K562 (cell line): ENCODE results near the gene FAM219A. TPM values are rescaled to one million over a fixed set of nuclear protein-coding genes. Genes with fewer than 3 reads are reported as not detected.

Source experiments
- CHD4 ChIP-seq: fragments of 200-600 bp; sonication (generic); IDR thresholded peaks from 3 replicates; pipeline ENCODE4 v1.6.1; 2012; ENCODE audit warnings: low read depth, mild to moderate bottlenecking, mixed read lengths, low read length, inconsistent platforms; ENCODE audit not compliant: insufficient read depth, insufficient replicate concordance, poor library complexity, severe bottlenecking
- DACH1 ChIP-seq: fragments of 450-650 bp; IDR thresholded peaks from 2 replicates; pipeline ENCODE4 v1.6.1; 2018; ENCODE audit not compliant: partially characterized antibody
- DDX20 ChIP-seq: fragments of 450-650 bp; IDR thresholded peaks from 2 replicates; pipeline ENCODE4 v1.6.1; 2016; ENCODE audit warnings: missing genetic modification characterization, low read depth, mild to moderate bottlenecking, missing compliant biosample characterization, moderate library complexity
- FOXK2 ChIP-seq, 2 experiments: fragments of 450-650 bp; IDR thresholded peaks in 1 of 2; conservative IDR thresholded peaks in 1 of 2; 2 replicates each; pipeline ENCODE4 v1.6.1; 2016; ENCODE audit warnings: low read depth in 2 of 2, mild to moderate bottlenecking in 1 of 2
- HEY1 ChIP-seq: fragments of 250-450 bp; sonication (Bioruptor Pico); IDR thresholded peaks from 2 replicates; pipeline ENCODE4 v1.5.0; 2020; ENCODE audit warnings: mild to moderate bottlenecking, moderate library complexity, borderline replicate concordance
- PHF20 ChIP-seq: fragments of 450-650 bp; IDR thresholded peaks from 2 replicates; pipeline ENCODE4 v1.6.1; 2018; ENCODE audit not compliant: partially characterized antibody
- POLR2A ChIP-seq: fragments of 450-650 bp; conservative IDR thresholded peaks from 2 replicates; pipeline ENCODE4 v1.6.1; 2016
- TGIF2 ChIP-seq: sonication (generic); formaldehyde crosslinking; IDR thresholded peaks from 2 replicates; pipeline ENCODE4 v1.8.1; 2022; ENCODE audit warnings: mild to moderate bottlenecking, missing genetic modification reagents, moderate library complexity
- ZNF124 ChIP-seq: sonication (generic); formaldehyde crosslinking; IDR thresholded peaks from 2 replicates; pipeline ENCODE4 v1.8.1; 2022; ENCODE audit warnings: missing genetic modification reagents
- ZNF174 ChIP-seq: fragments of 250-450 bp; sonication (Bioruptor Pico); IDR thresholded peaks from 2 replicates; pipeline ENCODE4 v1.4.0; 2020; ENCODE audit warnings: mild to moderate bottlenecking
- ZNF253 ChIP-seq: fragments of 250-450 bp; sonication (Bioruptor Pico); conservative IDR thresholded peaks from 2 replicates; pipeline ENCODE4 v1.6.1; 2021; ENCODE audit warnings: mild to moderate bottlenecking
- ZNF263 ChIP-seq: sonication (generic); formaldehyde crosslinking; IDR thresholded peaks from 2 replicates; pipeline ENCODE4 v1.8.0; 2022; ENCODE audit warnings: mild to moderate bottlenecking, missing genetic modification reagents, borderline replicate concordance
- ZNF583 ChIP-seq: fragments of 250-450 bp; sonication (Bioruptor Pico); IDR thresholded peaks from 2 replicates; pipeline ENCODE4 v1.4.0; 2020
- polyA plus RNA-seq, 8 experiments: library from polyadenylated mRNA; depleted of rRNA in 4 of 8; stranded (reverse) in 5 of 8; unstranded in 3 of 8; fragments of >200 nt; fragmentation: Nextera tagmentation in 2 of 8; fragmentation: Illumina TruSeq in 1 of 8; extraction: Ambion mirVana in 2 of 8; extraction: Trizol in 1 of 8; gene quantifications; 2 replicates each; pipeline versions ENCODE4 v1.2.1 to v1.2.3, GENCODE V29; 2011 to 2014; ENCODE audit warnings: inconsistent platforms in 1 of 8, missing spikeins in 1 of 8
- total RNA-seq, 7 experiments: library from RNA; depleted of rRNA in 6 of 7; stranded (reverse); fragments of >200 nt in 6 of 7; fragmentation: Illumina TruSeq in 2 of 7; extraction: Trizol in 2 of 7; gene quantifications; 2 replicates each; pipeline versions ENCODE4 v1.2.1 to v1.2.3, GENCODE V29; 2011 to 2021; ENCODE audit warnings: low replicate concordance in 1 of 7
- TF ChIP-seq, protein P1 (sequence below): sonication (generic); formaldehyde crosslinking; IDR thresholded peaks from 2 replicates; pipeline ENCODE4 v1.4.0; 2020; ENCODE audit warnings: mild to moderate bottlenecking, missing genetic modification reagents
- TF ChIP-seq, protein P2 (sequence below): sonication (generic); formaldehyde crosslinking; IDR thresholded peaks from 2 replicates; pipeline ENCODE4 v1.8.1; 2023; ENCODE audit warnings: mild to moderate bottlenecking, missing genetic modification reagents
- TF ChIP-seq, protein P3 (sequence below), 3 experiments: fragments of 200-800 bp in 1 of 3; sonication (Bioruptor generic) in 1 of 3; sonication (generic) in 1 of 3; formaldehyde crosslinking in 1 of 3; IDR thresholded peaks; 2 replicates each; pipeline versions ENCODE4 v1.6.1 to v1.8.0; 2016 to 2022; ENCODE audit warnings: mild to moderate bottlenecking in 2 of 3, missing compliant biosample characterization in 2 of 3, missing genetic modification characterization in 2 of 3, missing genetic modification reagents in 1 of 3
- TF ChIP-seq, protein P4 (sequence below): fragments of 450-650 bp; formaldehyde crosslinking; IDR thresholded peaks from 2 replicates; pipeline ENCODE4 v1.4.0; 2020; ENCODE audit warnings: mild to moderate bottlenecking, moderate library complexity
- TF ChIP-seq, protein P5 (sequence below): sonication (generic); formaldehyde crosslinking; IDR thresholded peaks from 2 replicates; pipeline ENCODE4 v1.8.1; 2023; ENCODE audit warnings: mild to moderate bottlenecking, missing genetic modification reagents

Gene FAM219A
- total and polyA plus RNA-seq, 9 of the 15 experiments (the other 6 are each of a cell fraction or from before 2014, with no cell fraction given): 0.63 to 8.6 (median 2.9) TPM

DNA sequence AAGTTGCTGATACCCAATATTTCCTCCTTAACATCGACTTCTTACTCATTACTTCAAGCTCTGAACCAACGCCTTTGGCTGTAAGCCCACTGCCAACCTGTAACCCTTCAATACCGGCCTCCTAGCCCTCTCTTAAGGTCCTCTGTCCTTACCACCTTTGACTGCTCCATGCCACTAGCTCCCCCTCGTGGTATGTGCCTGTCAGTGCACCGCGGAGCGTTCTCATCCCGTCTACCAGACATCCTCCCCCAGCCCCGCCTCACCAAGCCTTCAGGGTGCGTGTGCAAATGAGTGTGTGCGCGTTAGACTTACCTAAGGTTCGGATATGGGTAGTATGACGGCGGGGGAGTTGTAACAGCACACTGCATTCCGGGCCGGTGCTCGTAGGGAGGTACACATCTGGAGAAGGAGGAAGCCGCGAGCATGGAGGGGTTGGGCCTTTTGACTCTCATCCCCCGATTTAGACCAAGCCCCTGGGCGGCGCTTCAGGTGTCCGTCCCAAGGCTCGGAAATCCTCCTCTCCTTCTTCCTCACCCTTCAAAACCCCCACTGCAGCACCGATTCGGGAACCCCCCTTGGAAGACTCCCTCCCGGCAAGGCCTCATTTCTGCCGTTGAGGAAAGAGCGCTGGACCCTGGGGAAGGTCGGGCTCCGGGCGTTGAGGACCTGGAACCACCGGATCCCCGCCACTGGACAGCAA lies 78.9 kb downstream of the FAM219A start (continued):
- TF ChIP-seq POLR2A (no peak), FOXK2 (conservative IDR thresholded peaks at IDR 0.05 in 1 of 2, IDR thresholded peaks at IDR 0.05 in 1 of 2; ENCODE audit: low read depth in 2 of 2) (no peak), PHF20 (no peak), TGIF2 (no peak), DACH1 (no peak), ZNF263 (CRISPR knock-in tag) (no peak), ZNF124 (CRISPR knock-in tag) (no peak), ZNF253 (no peak), HEY1 (CRISPR knock-in tag) (no peak), DDX20 (tag) (no peak), ZNF174 (CRISPR knock-in tag) (no peak), ZNF583 (no peak), CHD4 (no peak)
- TF ChIP-seq, protein P1, sequence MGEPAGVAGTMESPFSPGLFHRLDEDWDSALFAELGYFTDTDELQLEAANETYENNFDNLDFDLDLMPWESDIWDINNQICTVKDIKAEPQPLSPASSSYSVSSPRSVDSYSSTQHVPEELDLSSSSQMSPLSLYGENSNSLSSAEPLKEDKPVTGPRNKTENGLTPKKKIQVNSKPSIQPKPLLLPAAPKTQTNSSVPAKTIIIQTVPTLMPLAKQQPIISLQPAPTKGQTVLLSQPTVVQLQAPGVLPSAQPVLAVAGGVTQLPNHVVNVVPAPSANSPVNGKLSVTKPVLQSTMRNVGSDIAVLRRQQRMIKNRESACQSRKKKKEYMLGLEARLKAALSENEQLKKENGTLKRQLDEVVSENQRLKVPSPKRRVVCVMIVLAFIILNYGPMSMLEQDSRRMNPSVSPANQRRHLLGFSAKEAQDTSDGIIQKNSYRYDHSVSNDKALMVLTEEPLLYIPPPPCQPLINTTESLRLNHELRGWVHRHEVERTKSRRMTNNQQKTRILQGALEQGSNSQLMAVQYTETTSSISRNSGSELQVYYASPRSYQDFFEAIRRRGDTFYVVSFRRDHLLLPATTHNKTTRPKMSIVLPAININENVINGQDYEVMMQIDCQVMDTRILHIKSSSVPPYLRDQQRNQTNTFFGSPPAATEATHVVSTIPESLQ: no peak
- TF ChIP-seq, protein P2, sequence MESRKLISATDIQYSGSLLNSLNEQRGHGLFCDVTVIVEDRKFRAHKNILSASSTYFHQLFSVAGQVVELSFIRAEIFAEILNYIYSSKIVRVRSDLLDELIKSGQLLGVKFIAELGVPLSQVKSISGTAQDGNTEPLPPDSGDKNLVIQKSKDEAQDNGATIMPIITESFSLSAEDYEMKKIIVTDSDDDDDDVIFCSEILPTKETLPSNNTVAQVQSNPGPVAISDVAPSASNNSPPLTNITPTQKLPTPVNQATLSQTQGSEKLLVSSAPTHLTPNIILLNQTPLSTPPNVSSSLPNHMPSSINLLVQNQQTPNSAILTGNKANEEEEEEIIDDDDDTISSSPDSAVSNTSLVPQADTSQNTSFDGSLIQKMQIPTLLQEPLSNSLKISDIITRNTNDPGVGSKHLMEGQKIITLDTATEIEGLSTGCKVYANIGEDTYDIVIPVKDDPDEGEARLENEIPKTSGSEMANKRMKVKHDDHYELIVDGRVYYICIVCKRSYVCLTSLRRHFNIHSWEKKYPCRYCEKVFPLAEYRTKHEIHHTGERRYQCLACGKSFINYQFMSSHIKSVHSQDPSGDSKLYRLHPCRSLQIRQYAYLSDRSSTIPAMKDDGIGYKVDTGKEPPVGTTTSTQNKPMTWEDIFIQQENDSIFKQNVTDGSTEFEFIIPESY (CRISPR knock-in tag): peak; percentile 84
- TF ChIP-seq, protein P3, sequence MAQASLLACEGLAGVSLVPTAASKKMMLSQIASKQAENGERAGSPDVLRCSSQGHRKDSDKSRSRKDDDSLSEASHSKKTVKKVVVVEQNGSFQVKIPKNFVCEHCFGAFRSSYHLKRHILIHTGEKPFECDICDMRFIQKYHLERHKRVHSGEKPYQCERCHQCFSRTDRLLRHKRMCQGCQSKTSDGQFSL (CRISPR knock-in tag; IDR thresholded peaks at IDR 0.05): no peak
- TF ChIP-seq, protein P3 (tag; IDR thresholded peaks at IDR 0.05): no peak
- TF ChIP-seq, protein P4, sequence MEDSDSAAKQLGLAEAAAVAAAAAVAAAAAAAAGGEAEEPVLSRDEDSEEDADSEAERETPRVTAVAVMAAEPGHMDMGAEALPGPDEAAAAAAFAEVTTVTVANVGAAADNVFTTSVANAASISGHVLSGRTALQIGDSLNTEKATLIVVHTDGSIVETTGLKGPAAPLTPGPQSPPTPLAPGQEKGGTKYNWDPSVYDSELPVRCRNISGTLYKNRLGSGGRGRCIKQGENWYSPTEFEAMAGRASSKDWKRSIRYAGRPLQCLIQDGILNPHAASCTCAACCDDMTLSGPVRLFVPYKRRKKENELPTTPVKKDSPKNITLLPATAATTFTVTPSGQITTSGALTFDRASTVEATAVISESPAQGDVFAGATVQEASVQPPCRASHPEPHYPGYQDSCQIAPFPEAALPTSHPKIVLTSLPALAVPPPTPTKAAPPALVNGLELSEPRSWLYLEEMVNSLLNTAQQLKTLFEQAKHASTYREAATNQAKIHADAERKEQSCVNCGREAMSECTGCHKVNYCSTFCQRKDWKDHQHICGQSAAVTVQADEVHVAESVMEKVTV (CRISPR knock-in tag): peak; percentile 37; the same call in 1 of the 2 replicates
- TF ChIP-seq, protein P5, sequence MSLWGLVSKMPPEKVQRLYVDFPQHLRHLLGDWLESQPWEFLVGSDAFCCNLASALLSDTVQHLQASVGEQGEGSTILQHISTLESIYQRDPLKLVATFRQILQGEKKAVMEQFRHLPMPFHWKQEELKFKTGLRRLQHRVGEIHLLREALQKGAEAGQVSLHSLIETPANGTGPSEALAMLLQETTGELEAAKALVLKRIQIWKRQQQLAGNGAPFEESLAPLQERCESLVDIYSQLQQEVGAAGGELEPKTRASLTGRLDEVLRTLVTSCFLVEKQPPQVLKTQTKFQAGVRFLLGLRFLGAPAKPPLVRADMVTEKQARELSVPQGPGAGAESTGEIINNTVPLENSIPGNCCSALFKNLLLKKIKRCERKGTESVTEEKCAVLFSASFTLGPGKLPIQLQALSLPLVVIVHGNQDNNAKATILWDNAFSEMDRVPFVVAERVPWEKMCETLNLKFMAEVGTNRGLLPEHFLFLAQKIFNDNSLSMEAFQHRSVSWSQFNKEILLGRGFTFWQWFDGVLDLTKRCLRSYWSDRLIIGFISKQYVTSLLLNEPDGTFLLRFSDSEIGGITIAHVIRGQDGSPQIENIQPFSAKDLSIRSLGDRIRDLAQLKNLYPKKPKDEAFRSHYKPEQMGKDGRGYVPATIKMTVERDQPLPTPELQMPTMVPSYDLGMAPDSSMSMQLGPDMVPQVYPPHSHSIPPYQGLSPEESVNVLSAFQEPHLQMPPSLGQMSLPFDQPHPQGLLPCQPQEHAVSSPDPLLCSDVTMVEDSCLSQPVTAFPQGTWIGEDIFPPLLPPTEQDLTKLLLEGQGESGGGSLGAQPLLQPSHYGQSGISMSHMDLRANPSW (CRISPR knock-in tag): no peak
